ENCODE results near the gene HTR3E.

The HTR3E gene

GRCh38 chr3:184155644-184156521, 59.0 kb downstream of the HTR3E start:
- in situ Hi-C loops (cut with HindIII; ENCODE audit: low sequenced_read_pairs): no loop called here

GRCh38 chr3:184156522-184156955, 59.7 kb downstream of the HTR3E start:
- in situ Hi-C loops (cut with HindIII; ENCODE audit: low sequenced_read_pairs): no loop called here
